GM21723 (cell line): ENCODE data around the gene EME2.

Source experiments
- ATAC-seq: cut with Tn5 transposase; IDR thresholded peaks from one replicate; pipeline ENCODE4 v1.9.1; 2021; ENCODE audit warnings: mild to moderate bottlenecking, moderate library complexity; ENCODE audit not compliant: unreplicated experiment

Gene EME2

GRCh38 chr16:1766231-1766630, 6.4 kb upstream of the EME2 start:
- no peak for ATAC-seq

GRCh38 chr16:1766701-1767100, 5.9 kb upstream of the EME2 start:
- ATAC-seq: no peak

GRCh38 chr16:1767116-1767994, 5.3 kb upstream of the EME2 start:
- ATAC-seq: no peak

GRCh38 chr16:1768061-1768766, 4.4 kb upstream of the EME2 start:
- no peak for ATAC-seq

DNA sequence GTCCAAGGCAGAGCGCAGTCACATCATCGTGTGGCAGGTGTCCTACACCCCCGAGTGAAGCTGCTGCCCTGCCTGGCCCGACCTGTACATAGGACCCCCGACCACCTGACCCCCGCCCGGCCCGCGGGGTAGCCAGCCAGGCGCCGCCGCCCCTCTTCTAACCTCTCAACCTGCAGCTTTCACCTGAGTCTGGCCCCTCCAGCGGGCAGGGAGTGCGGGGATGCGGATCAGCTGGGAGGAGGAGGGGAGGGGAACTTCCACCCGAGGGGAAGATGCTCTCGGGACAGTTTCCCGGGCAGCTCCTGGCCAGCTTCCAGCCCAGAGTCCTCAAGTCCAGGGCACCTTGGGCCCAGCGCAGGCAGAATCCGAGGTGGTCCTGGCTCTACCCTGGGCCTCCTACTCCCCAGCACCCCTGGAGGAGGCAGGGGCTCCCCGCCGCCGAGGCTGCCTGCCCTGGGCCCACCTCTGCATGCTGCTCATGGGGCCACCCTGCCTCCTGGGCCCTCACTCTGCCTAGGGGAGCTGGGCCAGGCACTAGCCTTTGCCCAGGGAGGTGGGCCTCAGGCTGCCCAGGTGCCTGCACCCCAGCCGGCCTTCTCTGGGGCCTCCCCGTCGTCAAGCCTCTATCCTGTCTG, 3.7 kb upstream of the EME2 start:
- no peak for ATAC-seq

GRCh38 chr16:1769402-1770300, 3.0 kb upstream of the EME2 start:
- no peak for ATAC-seq

DNA sequence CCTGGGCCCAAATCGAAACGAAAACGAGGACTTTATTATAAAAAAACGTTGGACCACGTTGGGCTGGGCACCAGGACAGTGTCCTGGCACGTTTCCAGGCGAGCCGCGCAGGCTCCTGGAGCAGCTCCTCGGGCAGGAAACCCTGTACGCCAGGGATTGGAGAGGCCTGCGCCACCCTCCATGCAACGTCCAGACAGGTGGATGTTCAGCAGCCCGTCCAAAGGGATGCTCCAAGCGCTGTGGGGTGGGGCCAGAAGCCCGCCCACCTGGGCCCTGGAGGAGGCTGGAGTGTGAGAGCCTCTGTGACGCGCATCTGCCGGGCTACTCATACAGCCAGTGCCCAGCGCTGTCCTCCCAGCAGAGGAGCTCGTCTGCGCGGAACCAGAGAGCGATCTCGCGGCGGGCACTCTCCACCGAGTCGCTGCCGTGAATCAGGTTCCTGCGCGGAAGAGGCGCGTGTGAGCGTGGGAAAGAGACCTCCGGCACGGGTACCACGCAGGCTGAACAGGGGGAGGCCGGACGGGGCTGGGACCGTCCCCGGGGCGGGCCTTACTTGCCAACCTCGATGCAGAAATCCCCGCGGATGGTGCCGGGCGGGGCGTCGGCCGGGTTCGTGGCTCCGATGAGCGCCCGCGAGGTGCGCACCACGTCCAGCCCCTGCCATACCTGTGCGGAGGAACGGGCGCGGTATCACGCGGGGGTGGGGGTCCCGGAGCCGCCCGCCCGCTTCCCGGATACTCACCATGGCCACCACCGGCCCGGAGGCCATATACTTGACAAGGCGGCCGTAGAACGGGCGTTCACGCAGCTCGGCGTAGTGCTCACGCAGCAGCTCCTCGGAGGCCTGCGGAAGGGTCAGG, 2.1 kb upstream of the EME2 start:
- ATAC-seq: no peak

DNA sequence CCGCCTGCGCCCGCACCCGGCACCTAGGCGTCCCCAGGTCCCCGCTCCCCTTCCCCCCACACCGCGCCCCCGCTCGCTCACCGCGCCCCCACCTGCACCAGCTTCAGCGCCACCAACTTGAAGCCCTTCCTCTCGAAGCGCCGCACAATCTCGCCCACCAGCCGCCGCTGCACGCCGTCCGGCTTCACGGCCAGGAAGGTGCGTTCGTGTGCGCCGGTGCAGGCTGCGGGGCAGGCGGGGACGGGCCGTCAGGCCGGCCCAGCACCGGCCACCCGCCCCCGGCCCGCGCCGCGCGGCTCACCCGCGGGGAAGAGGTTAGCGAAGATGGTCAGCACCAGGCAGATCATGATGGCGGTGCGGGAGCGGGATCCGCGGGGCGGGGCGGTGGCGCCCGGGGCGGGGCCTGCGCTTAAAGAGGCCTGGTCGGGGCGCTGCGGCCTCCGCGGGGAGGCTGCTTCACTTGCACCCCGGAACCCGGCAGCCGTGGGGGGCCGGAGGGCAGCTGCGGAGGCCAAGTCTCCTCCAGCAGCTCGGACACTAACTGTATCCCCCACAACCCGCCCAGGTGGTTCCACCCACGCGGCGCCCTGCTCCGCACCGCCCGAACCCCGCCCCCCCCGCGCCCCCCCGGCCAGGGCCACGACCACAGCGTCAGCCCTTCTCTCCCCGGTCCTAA, 1.3 kb upstream of the EME2 start, which contains the start of gene NME3:
Gene NME3 (minus strand): TSS at position 356 of the 676 bp plus-strand sequence. CDS start 9 bp downstream, at position 347.
- peak; percentile 31 for ATAC-seq

GRCh38 chr16:1771864-1772361, 697 bp upstream of the EME2 start:
- ATAC-seq: no peak

GRCh38 chr16:1772908-1773702, 495 bp downstream of the EME2 start, which contains the start of gene MRPS34:
Gene MRPS34 (minus strand): TSS chr16:1773134. CDS start chr16:1773119, 15 bp downstream.
- ATAC-seq: peak; percentile 45

- no peak for ATAC-seq
These were observed 1.3 kb downstream of the EME2 start for GRCh38 chr16:1773703-1774447.

GRCh38 chr16:1774448-1774780, 1.8 kb downstream of the EME2 start:
- no peak for ATAC-seq

- no peak for ATAC-seq
These were observed 2.6 kb downstream of the EME2 start for GRCh38 chr16:1775006-1775845.

GRCh38 chr16:1775846-1776671, 3.4 kb downstream of the EME2 start:
- ATAC-seq: no peak

DNA sequence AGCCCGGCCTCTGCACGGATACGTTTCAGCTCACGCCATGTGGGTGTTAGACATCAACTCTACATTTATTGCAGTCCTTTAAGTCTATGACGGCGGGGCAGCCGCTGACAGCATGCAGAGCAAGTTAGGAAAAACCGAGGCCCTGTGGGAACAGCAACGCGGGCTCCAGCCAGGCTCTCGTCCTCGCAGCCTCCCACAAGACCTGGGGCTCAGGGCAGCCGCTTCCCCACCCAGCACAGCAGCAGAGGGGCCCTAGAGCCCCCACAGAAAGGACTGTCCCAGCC, 4.0 kb downstream of the EME2 start:
- ATAC-seq: no peak

- ATAC-seq: no peak
These were observed 4.4 kb downstream of the EME2 start for GRCh38 chr16:1776991-1777374.
